GM12878 (cell line): ENCODE measurements around the gene JHY. TPM values are rescaled to one million over a fixed set of nuclear protein-coding genes. Genes with fewer than 3 reads are reported as not detected.
A peak's percentile ranks its signal among the peaks of the same experiment; 100 is the strongest.

Source experiments
- ATAC-seq: fragments of 200-7000 bp; cut with Tn5 transposase; 3 replicates; pipeline ENCODE4 v1.9.1; 2020; ENCODE audit warnings: mild to moderate bottlenecking, moderate library complexity
- BruUV-seq: library from RNA; stranded (reverse); fragments of 400-500 nt; replicated peaks from 2 replicates; lab custom pipeline; 2021; lab: Mats Ljungman, UMichigan
- CTCF ChIA-PET: fragments of 300-600 bp; sonication (Branson Sonifier 250); formaldehyde crosslinking; extraction: SDS; loops from one replicate; lab custom pipeline; 2021; ENCODE audit warnings: inconsistent platforms; lab: Yijun Ruan, JAX
- POLR2A ChIA-PET: fragments of 350-600 bp; formaldehyde crosslinking; extraction: SDS; loops from one replicate; lab custom pipeline; 2021; ENCODE audit warnings: inconsistent platforms; lab: Charles Lee
- RAD21 ChIA-PET: fragments of 300-600 bp; sonication (Branson Sonifier 250); formaldehyde crosslinking; loops from one replicate; lab custom pipeline; 2023; ENCODE audit warnings: antibody characterized with exemption; ENCODE audit not compliant: unreplicated experiment; lab: Charles Lee
- SMC1A ChIA-PET: fragments of 300-600 bp; sonication (Branson Sonifier 250); formaldehyde crosslinking; loops from one replicate; lab custom pipeline; 2023; ENCODE audit not compliant: unreplicated experiment, uncharacterized antibody; lab: Charles Lee
- DNase-seq: peaks from one replicate; pipeline ENCODE4 v3.0.0-alpha.2; 2011; ENCODE audit warnings: low read depth, low spot score
- FAIRE-seq: peaks from 3 replicates; lab custom pipeline; 2011; peaks lifted over from hg19 to GRCh38; lab: Jason Lieb, UNC
- H2AFZ ChIP-seq: 2 replicates; pipeline ENCODE4 v1.6.0; 2011; ENCODE audit warnings: low read depth, low read length, control low read depth; ENCODE audit not compliant: control insufficient read depth
- H3K27ac ChIP-seq: 2 replicates; pipeline ENCODE4 v1.5.1; 2011; ENCODE audit warnings: control low read depth; ENCODE audit not compliant: control insufficient read depth, insufficient read depth
- H3K27me3 ChIP-seq, 2 experiments: replicated peaks in 1 of 2; 2 replicates each; pipeline versions ENCODE4 v1.6.0 to v1.6.1; 2011; ENCODE audit warnings: low read length in 1 of 2; ENCODE audit not compliant: control insufficient read depth in 2 of 2, insufficient read depth in 2 of 2
- H3K36me3 ChIP-seq, 2 experiments: 2 replicates each; pipeline ENCODE4 v1.5.1; 2011; ENCODE audit warnings: low read length in 1 of 2; ENCODE audit not compliant: control insufficient read depth in 2 of 2, insufficient read depth in 2 of 2
- H3K4me1 ChIP-seq: 2 replicates; pipeline ENCODE4 v1.6.1; 2011; ENCODE audit warnings: mild to moderate bottlenecking, low read length, moderate library complexity, mixed read lengths; ENCODE audit not compliant: control insufficient read depth, insufficient read depth
- H3K4me2 ChIP-seq: 2 replicates; pipeline ENCODE4 v1.6.0; 2011; ENCODE audit warnings: control low read depth; ENCODE audit not compliant: control insufficient read depth, insufficient read depth
- H3K4me3 ChIP-seq: fragments of 200-600 bp; sonication (generic); 2 replicates; pipeline ENCODE4 v1.5.1; 2016
- H3K79me2 ChIP-seq: 2 replicates; pipeline ENCODE4 v1.6.0; 2011; ENCODE audit warnings: low read length; ENCODE audit not compliant: control insufficient read depth, insufficient read depth
- H3K9ac ChIP-seq: 2 replicates; pipeline ENCODE4 v1.8.0; 2011; ENCODE audit warnings: low read length, control low read depth, mixed read lengths; ENCODE audit not compliant: control insufficient read depth, insufficient read depth
- H3K9me3 ChIP-seq: replicated peaks from 3 replicates; pipeline ENCODE4 v1.5.1; 2011; ENCODE audit warnings: mild to moderate bottlenecking, low read length; ENCODE audit not compliant: control insufficient read depth, insufficient read depth
- H4K20me1 ChIP-seq: 2 replicates; pipeline ENCODE4 v1.6.0; 2011; ENCODE audit not compliant: control insufficient read depth, insufficient read depth
- CEBPB ChIP-seq, 2 experiments: fragments of 150-350 bp in 1 of 2; IDR thresholded peaks; 2 replicates each; pipeline ENCODE4 v1.6.1; 2012 to 2014; ENCODE audit warnings: low read depth in 2 of 2, low read length in 2 of 2, borderline replicate concordance in 1 of 2, inconsistent platforms in 1 of 2
- CHD2 ChIP-seq: IDR thresholded peaks from 2 replicates; pipeline ENCODE4 v1.6.1; 2011; ENCODE audit warnings: low read depth, low read length, improper control_type of control experiment, borderline replicate concordance
- EED ChIP-seq: sonication (generic); IDR thresholded peaks from 2 replicates; pipeline ENCODE4 v1.6.1; 2016; ENCODE audit warnings: antibody characterized with exemption, low read depth
- ETV6 ChIP-seq, 2 experiments: fragments of 450-650 bp in 1 of 2; IDR thresholded peaks in 1 of 2; conservative IDR thresholded peaks in 1 of 2; 2 replicates each; pipeline ENCODE4 v1.6.1; 2014; ENCODE audit warnings: antibody characterized with exemption in 1 of 2, borderline replicate concordance in 1 of 2, low read depth in 1 of 2, mild to moderate bottlenecking in 1 of 2, moderate library complexity in 1 of 2
- NFYA ChIP-seq: IDR thresholded peaks from 2 replicates; pipeline ENCODE4 v1.6.1; 2011; ENCODE audit warnings: low read depth, mild to moderate bottlenecking, low read length, improper control_type of control experiment, borderline replicate concordance
- NR2F1 ChIP-seq: fragments of 450-650 bp; conservative IDR thresholded peaks from 2 replicates; pipeline ENCODE4 v1.6.1; 2017; ENCODE audit warnings: mild to moderate bottlenecking
- POLR2AphosphoS2 ChIP-seq: IDR thresholded peaks from 2 replicates; pipeline ENCODE4 v1.6.1; 2011; ENCODE audit warnings: low read depth, mild to moderate bottlenecking, low read length, improper control_type of control experiment, moderate library complexity
- RB1 ChIP-seq: fragments of 450-650 bp; formaldehyde crosslinking; IDR thresholded peaks from 2 replicates; pipeline ENCODE4 v1.6.1; 2017; ENCODE audit warnings: mild to moderate bottlenecking, borderline replicate concordance
- SIN3A ChIP-seq: IDR thresholded peaks from 2 replicates; pipeline ENCODE4 v1.6.1; 2012; ENCODE audit warnings: low read depth, low read length, improper control_type of control experiment
- SP1 ChIP-seq: IDR thresholded peaks from one replicate; pipeline ENCODE4 v1.6.1; 2011; ENCODE audit warnings: low read depth, low read length
- SREBF1 ChIP-seq: IDR thresholded peaks from 2 replicates; pipeline ENCODE4 v1.6.1; 2012; ENCODE audit warnings: mild to moderate bottlenecking, low read length
- STAT3 ChIP-seq: IDR thresholded peaks from 2 replicates; pipeline ENCODE4 v1.6.1; 2011; ENCODE audit warnings: low read depth, low read length, improper control_type of control experiment
- WGBS: methylation state at CpG from one replicate; pipeline ENCODE4 v1.1.6; 2016; ENCODE audit warnings: low lambda C conversion rate; ENCODE audit not compliant: insufficient replicate concordance, insufficient coverage; ENCODE audit errors: missing lambda C conversion rate; 5-methylcytosine and 5-hydroxymethylcytosine counted together
- in situ Hi-C: fragments of 300-500 bp; cut with MboI; formaldehyde crosslinking; loops from 9 replicates; pipeline ENCODE4 v1.14.3; 2018; ENCODE audit warnings: mixed read lengths
- intact Hi-C: fragments of 100-400 bp; cut with micrococcal nuclease; formaldehyde crosslinking; loops from one replicate; pipeline ENCODE4 v1.14.2; 2022; ENCODE audit not compliant: unreplicated experiment
- polyA plus RNA-seq, 11 experiments: library from polyadenylated mRNA; depleted of rRNA in 4 of 11; unstranded in 6 of 11; stranded (reverse) in 5 of 11; fragments of >200 nt; fragmentation: Nextera tagmentation in 4 of 11; fragmentation: Illumina TruSeq in 1 of 11; extraction: Ambion mirVana in 4 of 11; extraction: Trizol in 1 of 11; gene quantifications; 1 replicate in 1 of 11; 2 replicates in 10 of 11; pipeline versions ENCODE4 v1.2.1 to v1.2.3, GENCODE V29; 2011 to 2016; ENCODE audit warnings: inconsistent platforms in 2 of 11, missing spikeins in 2 of 11, low read depth in 1 of 11
- total RNA-seq, 4 experiments: library from RNA; depleted of rRNA in 3 of 4; stranded (reverse); fragments of >200 nt in 3 of 4; fragmentation: Illumina TruSeq in 1 of 4; extraction: Trizol in 1 of 4; gene quantifications; 2 replicates each; pipeline versions ENCODE4 v1.2.1 to v1.2.3, GENCODE V29; 2013 to 2021
- TF ChIP-seq, protein P1 (sequence below): fragments of 150-350 bp; IDR thresholded peaks from 2 replicates; pipeline ENCODE4 v1.6.1; 2014; ENCODE audit warnings: mild to moderate bottlenecking, low read depth, low read length
- TF ChIP-seq, protein P2 (sequence below): fragments of 450-650 bp; IDR thresholded peaks from 2 replicates; pipeline ENCODE4 v1.6.1; 2017; ENCODE audit warnings: mild to moderate bottlenecking
- TF ChIP-seq, protein P3 (sequence below): fragments of 450-650 bp; IDR thresholded peaks from 2 replicates; pipeline ENCODE4 v1.6.1; 2016; ENCODE audit warnings: mild to moderate bottlenecking
- TF ChIP-seq, protein P4 (sequence below): fragments of 450-650 bp; IDR thresholded peaks from 2 replicates; pipeline ENCODE4 v1.6.1; 2018; ENCODE audit warnings: mild to moderate bottlenecking, low read depth, moderate library complexity; ENCODE audit not compliant: partially characterized antibody

JHY gene
- total and polyA plus RNA-seq, 10 of the 15 experiments (the other 5 are each of a cell fraction or from before 2014, with no cell fraction given) = 0.90 to 7.1 (median 5.5) TPM

DNA sequence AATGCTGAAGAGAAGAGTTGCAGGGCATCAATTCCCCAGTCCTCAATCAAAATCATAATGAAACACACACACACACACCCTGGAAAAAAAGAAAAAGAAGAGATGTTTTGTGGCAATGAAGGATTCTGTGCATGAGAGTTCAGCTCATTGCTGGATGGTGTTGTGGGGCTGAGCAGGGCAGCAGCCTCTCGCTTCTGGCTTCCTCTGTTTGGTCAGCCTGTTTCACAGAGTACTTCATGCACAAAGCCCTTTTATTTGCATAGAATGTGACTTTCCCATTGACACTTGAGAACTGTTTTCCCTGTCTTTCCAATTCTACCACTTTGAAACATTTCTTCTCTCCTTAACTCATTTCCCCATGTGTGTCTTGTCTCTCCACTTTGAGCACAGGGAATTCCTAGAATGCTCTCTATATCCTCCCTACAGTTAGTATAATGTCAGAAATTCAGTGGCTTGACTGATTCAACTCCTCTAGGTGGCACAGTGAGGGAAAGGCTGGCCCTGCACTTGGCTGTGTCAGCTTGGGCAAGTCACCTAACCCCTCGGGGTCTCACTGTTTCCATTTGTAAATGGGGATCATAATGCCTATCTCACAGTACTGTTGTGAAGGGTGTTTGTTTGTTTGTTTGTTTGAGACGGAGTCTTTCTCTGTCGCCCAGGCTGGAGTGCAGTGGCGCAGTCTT, 124.4 kb downstream of the JHY start:
- FAIRE-seq = no peak
- H3K27me3 ChIP-seq = peaks cover 0 to 2% of the 10 kb centered on the region in 2 experiments; a peak in 1 of 4 replicates
- ChIA-PET SMC1A (no interaction called here), POLR2A (no interaction called here), CTCF (interaction anchor here (5.7 kb wide), 1 partner anchor 15 kb away, joined by 34 read pairs; no protein-coding TSS in a partner anchor), RAD21 (no interaction called here)
- H3K4me1 ChIP-seq = no peaks in the 10 kb centered on the region
- in situ Hi-C loops = no loop called here
- H3K4me2 ChIP-seq = no peak overlapping the region
- no peak overlapping the region for H3K4me3 ChIP-seq
- no peaks in the 10 kb centered on the region for H3K36me3 ChIP-seq
- no peak overlapping the region for H2AFZ ChIP-seq
- no peak for DNase-seq
- BruUV-seq = no TSS peak
- peak; percentile 47; the same call in 2 of the 3 replicates for ATAC-seq
- H3K27ac ChIP-seq = no peak overlapping the region
- 68% methylated on average over 5 of the region's 5 CpGs for WGBS
- no peaks in the 10 kb centered on the region for H4K20me1 ChIP-seq
- intact Hi-C loops = no loop called here
- no peaks in the 10 kb centered on the region for H3K79me2 ChIP-seq
- no peaks in the 10 kb centered on the region for H3K9me3 ChIP-seq
- no peak overlapping the region for H3K9ac ChIP-seq
- no peak for TF ChIP-seq CEBPB (IDR thresholded peaks at IDR 0.05; ENCODE audit: borderline replicate concordance in 1 of 2, low read depth in 2 of 2, low read length in 2 of 2)
- no peak for TF ChIP-seq SREBF1
- TF ChIP-seq, protein P1, sequence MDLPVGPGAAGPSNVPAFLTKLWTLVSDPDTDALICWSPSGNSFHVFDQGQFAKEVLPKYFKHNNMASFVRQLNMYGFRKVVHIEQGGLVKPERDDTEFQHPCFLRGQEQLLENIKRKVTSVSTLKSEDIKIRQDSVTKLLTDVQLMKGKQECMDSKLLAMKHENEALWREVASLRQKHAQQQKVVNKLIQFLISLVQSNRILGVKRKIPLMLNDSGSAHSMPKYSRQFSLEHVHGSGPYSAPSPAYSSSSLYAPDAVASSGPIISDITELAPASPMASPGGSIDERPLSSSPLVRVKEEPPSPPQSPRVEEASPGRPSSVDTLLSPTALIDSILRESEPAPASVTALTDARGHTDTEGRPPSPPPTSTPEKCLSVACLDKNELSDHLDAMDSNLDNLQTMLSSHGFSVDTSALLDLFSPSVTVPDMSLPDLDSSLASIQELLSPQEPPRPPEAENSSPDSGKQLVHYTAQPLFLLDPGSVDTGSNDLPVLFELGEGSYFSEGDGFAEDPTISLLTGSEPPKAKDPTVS = no peak
- TF ChIP-seq, protein P2, sequence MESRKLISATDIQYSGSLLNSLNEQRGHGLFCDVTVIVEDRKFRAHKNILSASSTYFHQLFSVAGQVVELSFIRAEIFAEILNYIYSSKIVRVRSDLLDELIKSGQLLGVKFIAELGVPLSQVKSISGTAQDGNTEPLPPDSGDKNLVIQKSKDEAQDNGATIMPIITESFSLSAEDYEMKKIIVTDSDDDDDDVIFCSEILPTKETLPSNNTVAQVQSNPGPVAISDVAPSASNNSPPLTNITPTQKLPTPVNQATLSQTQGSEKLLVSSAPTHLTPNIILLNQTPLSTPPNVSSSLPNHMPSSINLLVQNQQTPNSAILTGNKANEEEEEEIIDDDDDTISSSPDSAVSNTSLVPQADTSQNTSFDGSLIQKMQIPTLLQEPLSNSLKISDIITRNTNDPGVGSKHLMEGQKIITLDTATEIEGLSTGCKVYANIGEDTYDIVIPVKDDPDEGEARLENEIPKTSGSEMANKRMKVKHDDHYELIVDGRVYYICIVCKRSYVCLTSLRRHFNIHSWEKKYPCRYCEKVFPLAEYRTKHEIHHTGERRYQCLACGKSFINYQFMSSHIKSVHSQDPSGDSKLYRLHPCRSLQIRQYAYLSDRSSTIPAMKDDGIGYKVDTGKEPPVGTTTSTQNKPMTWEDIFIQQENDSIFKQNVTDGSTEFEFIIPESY = no peak
- no peak for TF ChIP-seq RB1
- TF ChIP-seq CHD2 = no peak
- no peak for TF ChIP-seq STAT3
- no peak for TF ChIP-seq SIN3A
- no peak for TF ChIP-seq SP1
- TF ChIP-seq POLR2AphosphoS2 = no peak
- TF ChIP-seq, protein P3, sequence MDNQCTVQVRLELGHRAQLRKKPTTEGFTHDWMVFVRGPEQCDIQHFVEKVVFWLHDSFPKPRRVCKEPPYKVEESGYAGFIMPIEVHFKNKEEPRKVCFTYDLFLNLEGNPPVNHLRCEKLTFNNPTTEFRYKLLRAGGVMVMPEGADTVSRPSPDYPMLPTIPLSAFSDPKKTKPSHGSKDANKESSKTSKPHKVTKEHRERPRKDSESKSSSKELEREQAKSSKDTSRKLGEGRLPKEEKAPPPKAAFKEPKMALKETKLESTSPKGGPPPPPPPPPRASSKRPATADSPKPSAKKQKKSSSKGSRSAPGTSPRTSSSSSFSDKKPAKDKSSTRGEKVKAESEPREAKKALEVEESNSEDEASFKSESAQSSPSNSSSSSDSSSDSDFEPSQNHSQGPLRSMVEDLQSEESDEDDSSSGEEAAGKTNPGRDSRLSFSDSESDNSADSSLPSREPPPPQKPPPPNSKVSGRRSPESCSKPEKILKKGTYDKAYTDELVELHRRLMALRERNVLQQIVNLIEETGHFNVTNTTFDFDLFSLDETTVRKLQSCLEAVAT = no peak
- TF ChIP-seq NFYA = no peak
- TF ChIP-seq, protein P4, sequence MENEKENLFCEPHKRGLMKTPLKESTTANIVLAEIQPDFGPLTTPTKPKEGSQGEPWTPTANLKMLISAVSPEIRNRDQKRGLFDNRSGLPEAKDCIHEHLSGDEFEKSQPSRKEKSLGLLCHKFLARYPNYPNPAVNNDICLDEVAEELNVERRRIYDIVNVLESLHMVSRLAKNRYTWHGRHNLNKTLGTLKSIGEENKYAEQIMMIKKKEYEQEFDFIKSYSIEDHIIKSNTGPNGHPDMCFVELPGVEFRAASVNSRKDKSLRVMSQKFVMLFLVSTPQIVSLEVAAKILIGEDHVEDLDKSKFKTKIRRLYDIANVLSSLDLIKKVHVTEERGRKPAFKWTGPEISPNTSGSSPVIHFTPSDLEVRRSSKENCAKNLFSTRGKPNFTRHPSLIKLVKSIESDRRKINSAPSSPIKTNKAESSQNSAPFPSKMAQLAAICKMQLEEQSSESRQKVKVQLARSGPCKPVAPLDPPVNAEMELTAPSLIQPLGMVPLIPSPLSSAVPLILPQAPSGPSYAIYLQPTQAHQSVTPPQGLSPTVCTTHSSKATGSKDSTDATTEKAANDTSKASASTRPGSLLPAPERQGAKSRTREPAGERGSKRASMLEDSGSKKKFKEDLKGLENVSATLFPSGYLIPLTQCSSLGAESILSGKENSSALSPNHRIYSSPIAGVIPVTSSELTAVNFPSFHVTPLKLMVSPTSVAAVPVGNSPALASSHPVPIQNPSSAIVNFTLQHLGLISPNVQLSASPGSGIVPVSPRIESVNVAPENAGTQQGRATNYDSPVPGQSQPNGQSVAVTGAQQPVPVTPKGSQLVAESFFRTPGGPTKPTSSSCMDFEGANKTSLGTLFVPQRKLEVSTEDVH = no peak
- no peak for TF ChIP-seq ETV6 (conservative IDR thresholded peaks at IDR 0.05 in 1 of 2, IDR thresholded peaks at IDR 0.05 in 1 of 2; ENCODE audit: borderline replicate concordance in 1 of 2, low read depth in 1 of 2)
- TF ChIP-seq NR2F1 = no peak
- TF ChIP-seq EED = no peak
